A204.1 (cell line): ENCODE results near the gene SINHCAF.

Experiments used
- FAIRE-seq: peaks from 2 replicates; lab custom pipeline; 2012; peaks lifted over from hg19 to GRCh38; lab: Jason Lieb, UNC

Gene SINHCAF

DNA sequence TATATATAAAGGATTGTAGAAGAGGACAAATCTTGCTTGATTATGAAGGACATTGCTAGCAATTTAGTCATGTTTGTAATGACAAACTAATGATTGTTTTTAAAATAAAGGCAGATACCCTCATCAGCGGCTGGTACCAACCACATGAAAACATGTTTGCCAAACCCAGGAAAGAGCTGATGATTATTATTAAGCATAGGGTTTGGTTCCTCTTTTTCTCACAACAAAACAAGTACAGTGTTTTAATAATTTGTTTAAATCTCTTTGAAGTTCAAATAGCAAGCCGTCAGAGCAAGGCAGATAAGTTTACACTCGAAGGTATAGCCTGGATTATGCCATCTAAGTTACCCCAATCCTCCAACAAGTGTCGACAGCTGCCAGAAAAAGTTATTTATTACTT is 5.3 kb upstream of the SINHCAF start:
- no peak for FAIRE-seq

DNA sequence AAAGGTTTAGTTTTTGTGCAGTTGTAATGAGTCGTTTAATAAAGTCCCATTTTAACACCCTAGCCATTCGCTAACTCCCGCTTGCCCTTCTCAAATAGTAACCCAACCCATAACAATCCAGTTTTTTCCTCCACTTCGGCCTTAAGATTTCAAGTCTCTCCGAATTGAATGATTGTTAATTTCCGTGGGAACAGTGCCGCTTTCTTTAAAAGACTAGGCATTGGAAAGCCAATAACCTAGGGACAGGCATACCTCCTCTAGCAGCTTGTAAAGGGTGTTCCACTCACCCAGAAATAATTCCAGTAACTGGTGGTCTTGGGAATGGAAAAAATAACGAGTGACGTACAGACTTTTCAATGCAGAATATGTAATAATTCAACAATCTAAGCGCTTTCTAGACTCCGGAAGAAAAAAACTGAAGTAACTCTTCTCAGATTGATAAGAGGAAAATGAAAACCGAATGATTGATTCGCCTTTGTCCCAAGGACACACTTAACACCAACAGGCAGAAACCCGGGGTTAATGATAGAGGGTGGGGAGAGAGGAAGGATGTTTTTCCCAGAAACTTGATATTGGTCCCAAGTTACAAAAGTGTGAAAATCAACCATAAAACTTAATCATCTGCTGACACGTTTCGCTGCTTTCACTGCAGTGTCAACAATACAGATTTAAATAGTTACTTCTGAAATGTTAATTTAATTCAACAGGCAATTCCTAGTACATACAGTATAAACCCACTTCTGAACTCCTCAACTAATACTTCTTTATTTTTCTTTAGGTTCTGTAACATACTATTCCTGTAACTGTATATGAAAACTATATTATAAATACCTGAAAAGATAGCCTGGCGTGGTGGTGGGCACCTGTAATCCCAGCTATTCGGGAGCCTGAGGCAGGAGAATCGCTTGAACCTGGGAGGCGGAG is 1.0 kb upstream of the SINHCAF start:
- no peak for FAIRE-seq

DNA sequence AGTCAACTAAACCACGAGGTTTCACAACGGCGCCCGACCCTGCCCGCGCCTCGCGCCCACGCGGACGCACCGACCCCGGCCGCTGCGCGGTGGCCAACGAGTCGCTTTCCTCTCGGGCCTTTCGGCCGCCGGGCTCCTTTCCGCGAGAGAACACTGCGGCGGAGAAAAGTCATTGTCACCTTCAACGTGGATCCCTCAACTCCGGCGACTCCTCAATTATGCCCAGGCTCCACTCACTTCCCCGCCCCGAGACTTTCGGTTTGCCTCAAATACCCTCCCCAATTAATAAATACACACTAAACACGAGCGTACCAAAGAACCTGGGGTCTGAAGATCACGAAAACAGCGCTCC is 450 bp downstream of the SINHCAF start:
- FAIRE-seq, result no peak

DNA sequence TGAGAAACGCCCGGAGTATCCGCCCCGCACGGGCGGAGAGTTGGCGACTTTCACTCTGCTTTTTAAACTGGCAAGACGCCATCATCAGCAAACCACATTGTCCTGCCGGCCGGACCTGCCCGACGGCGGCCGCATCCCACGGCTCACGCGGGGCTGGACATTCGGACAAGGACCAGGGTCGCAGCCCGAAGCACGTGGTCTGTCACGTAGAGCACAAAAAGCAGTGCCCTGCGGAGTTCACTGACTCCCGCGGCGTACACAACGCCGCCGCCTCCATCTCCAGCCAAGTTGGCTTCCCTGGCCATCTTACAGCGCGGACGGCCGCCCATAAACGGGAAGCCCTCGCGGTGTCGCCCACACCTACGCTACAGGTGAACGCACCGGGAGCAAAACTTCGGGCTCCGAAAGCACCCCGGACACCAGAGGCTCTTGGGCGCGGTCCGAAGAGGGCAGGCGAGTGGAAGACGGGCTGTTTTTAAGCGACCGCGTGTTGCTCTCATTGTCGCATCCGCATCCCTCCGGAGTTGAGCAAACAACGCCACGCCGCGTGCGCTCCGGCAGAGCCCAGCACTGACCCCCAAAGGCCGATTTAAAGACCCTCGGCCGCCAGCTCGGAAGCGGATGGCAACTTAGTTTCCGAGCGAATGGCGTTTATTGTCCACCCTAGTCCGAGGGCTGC is 966 bp downstream of the SINHCAF start:
- no peak for FAIRE-seq

DNA sequence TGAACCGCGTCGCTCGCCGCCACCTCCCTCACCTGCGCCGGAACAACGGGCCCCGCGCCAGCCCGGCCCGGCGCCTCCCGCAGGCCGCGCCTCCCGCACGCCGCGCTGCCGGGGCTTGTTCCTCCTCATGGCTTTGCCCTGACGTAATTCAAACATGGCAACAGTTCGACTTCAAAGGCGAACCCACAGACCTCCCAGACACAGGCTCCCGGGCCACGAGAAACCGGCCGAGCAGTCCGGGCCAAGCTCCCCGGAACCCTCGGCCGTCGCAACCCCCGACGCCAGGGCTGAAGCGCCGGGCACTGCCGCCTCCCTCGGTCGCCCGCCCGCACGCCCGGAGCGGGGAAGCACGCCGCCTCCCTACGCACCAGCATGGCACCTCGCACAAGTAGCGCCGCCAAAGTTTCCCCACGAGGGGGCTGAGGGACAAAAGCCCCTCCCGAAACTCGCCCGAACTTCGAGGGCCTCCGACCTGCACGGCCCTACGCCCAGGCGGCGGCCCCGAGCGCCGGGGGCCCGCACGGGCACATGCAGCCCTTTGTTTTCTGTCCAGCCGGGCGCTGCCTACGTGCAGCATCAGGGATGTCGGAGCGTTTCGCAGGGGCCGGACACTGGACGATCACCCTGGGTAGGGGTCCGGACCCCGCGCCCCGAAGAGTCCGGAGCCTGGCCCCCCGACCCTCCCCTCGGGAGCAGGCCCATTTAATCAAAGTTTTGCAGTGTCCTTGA is 1.7 kb downstream of the SINHCAF start:
- no peak for FAIRE-seq

DNA sequence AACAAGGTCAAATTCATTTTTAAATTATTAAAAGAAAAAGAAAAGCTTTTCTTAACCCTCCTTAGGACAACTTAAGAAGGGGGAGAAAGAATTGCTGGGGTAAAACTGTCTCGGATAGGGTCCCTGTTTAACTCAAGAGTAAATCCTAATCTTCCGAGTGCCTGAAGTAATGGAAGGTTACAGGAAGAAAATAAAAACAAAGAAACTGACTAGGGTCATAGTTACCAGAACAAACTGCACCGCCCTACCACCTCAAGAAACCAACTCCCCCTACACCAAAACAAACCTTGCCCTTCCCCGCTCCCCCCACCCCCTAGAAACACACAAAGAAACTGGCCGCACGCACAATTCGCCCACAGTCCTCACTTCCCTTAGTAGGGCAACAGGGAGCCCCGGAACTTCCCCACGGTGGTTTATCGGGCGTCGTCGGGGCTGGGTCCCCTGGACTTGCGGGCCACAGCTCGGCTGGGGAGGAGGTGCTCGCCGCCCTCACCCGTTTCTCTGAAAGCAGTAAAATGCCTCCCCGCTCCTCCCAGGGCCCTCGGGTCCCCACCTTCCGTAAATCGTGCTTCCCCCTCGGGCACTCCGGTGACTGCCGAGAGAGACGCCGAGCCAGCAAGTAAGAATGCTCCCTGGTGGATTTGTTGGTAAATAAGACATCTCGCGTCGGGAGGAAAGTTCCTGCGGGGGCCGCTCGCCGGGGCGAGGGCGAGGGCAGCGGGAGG is 2.4 kb downstream of the SINHCAF start:
- no peak for FAIRE-seq

DNA sequence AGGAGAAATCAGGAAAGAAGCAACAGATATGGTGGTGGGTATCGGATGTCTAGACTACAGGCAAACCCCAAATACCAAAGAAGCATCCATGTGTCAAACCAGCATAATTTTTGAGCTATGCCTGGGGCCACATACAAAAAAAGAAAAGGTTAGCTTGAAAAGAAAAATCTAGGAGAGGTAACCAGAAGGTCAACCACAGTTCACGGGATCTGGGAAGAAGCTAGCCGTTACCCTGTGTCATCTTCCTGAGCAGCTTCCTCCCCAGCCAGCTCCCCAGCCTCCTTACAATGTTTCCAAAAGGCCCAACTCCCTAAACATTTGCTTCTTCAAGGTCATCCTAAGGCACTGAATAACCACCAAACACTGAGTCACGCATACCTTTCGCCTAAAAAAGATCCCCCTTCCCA is 3.1 kb downstream of the SINHCAF start:
- no peak for FAIRE-seq

DNA sequence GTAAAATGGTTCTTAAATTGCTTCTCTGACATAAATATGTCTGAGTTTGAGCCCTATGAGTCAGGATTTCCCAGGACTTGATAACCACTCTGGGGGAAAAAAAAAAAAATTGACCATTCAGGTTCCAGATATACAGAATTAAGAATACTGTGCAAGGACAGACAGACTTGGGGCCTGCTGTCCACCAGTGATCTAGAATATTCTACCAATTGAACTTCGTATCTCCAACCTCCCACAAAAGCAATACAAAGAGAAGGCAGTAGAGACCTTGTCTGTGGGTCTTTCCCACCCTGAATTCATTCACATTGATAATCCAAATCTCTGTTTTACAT is 4.1 kb downstream of the SINHCAF start:
- FAIRE-seq, result no peak

DNA sequence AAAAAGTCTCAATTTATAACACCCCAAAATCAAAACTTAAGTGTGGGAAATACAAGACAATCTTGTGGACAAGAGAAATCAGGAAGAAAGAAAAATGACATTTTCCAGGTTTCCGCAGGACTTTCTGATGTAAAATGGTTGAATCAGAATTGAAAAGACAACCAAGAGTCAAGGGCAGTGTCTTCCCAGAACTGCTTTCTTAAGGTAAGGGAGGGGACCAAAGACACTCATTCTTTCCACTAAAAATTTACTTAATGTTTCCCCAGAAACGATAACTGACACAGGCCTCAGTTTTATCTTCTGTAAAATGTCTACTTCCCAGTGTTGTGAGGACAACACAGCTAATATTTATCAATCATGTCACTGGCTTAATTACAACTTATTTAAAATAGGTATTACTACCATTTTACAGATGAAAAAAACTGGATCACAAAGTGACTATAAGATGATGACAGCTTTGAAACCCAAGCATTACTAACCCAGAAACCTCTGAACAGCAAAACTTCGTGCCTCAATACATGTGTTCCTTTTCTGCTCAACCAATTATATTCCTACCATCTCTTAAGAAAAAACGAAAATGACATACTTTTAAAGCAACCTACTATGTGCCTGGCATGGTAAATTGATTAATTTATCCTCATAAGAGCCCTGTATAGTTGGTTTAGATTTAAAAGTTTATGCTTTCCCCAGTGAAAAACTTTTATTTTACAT is 4.6 kb downstream of the SINHCAF start:
- no peak for FAIRE-seq

DNA sequence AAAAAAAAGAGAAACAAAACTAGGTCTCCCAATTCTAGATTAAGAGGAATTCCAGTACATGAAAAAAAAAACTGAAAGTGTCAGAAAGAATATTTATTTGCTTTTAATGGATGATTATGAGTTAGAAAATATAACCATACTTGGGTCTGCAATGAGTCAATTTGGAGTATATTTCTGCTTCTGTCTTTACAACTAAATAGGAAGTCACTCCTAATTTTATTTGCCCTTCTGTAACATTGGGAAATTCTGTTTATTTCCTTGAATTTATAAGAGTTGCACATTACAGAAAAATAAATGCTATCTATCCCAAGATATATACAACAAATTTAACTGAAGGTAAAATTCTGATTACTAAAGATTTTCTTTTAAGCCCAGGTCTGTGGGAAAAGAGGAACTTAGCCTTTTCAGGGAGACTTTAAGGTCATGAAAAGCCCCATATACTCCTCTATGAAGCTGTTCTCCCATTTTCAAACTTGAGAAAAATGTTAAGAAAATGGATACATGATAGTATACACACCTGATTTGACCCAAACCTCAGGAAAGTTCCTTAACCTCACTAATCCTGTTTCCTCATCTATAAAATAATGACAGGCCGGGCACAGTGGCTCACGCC is 7.2 kb downstream of the SINHCAF start:
- FAIRE-seq, result no peak

DNA sequence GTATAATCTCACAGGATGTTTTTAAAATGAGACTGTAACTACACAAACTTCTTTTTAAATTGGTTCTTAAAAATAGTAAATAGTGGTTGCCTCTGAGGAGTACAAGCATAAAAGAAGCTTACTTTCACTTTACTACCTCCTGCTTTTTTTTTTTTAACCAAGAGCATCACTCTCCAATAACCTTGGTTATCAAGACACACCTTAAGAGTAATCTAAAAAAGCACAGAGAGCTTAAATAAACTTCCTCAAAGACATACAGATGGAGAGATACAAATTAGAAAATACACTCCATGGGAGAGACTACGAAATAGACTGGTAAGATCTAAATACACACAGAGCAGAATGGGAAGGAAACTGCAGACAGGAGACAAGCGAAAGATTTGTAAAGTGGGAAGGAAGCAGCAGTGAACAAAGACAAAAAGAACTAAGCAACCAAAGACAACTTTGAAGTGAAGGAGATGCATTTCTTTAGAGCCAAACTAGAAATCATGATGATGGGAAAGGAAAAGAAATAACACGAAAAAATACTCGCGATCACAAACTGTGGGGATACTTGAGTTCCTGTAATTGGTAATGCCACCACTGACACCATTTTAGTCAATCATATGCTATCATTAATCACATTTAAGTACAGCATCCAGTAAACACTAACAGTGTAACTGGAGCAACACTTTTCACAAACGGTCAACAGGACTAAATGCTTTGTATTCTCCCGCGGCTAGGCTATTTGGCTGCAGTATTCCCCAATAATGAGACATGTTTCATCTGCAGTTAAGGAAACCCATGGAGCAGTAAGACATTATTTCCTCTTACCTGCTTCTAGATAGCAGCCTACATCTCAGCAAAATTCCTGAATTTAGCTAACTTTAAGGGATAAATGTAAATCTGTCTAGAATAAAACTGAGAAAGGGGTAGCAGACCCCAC is 8.2 kb downstream of the SINHCAF start:
- no peak for FAIRE-seq

DNA sequence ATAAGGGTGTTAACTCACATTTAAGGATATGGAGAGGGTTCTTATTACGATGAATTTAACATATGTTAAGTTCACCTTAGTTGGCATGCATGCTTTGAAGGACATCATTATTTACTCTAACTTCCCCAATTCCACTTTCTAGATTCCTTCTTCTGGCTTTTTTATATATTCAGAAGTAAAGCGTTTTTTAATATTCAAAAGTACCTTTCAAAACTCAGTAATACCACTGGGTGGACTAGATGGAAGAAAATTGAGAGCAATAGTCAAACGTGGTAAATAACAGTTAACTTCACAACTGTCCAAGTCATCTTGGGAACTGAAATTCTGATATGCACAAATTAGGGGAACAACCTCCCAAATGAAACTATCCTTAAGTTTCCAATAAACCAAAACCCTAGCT is 9.1 kb downstream of the SINHCAF start:
- FAIRE-seq, result no peak

DNA sequence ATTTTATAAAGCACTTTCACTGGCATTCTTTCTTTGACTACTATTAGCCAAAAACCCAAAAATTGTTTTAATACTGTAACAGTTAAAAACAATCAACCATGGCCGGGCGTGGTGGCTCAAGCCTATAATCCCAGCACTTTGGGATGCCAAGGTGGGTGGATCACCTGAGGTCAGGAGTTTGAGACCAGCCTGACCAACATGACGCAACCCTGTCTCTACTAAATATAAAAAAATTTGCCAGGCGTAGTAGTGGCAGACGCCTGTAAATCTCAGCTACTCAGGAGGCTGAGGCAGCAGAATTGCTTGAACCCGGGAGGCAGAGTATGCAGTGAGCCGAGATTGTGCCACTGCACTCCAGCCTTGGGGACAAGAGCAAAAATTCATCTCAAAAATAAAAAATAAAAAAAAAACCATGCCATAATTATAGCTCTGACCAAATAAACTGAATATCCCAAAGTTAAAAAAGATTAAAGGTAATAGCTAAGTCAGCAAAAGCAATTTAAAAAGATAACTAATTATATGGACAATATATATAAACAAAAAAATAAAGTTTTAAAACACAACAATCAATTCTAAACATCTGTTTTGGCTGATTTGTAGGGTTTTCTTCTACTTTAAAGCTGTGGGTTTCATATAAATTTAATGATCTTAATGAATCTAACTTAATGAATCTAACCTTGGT is 10.0 kb downstream of the SINHCAF start:
- no peak for FAIRE-seq

DNA sequence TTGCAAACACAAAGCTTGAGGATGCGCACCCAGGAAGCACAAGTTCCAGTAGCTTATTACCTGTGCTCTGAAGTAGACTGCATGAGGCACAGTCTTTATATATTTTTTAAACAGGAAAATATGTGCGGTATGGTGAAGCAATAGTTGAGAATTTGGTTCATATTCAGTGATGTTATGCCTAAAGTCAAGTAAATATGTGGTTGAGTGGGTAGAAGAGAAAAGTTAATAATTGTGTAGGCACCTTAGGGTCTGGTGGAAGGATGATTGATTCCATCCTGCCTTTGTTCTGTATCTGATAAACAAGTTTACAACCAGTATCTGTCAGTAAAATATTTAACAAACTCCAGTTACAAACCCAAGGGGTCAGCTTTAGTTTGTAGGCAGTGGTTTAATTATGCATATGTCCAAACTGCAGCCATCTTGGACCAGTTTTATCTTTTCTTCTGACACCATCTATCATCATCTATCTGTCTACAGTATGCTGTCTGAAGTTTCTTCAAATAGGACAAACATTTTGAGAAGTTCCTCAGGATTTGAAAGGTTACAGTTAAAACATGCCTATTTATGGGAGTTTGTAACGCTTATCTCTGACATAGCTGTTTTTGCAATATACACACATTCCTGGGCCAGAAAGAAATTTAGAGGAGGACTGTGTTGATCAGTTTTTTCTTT is 10.8 kb downstream of the SINHCAF start:
- FAIRE-seq, result no peak

DNA sequence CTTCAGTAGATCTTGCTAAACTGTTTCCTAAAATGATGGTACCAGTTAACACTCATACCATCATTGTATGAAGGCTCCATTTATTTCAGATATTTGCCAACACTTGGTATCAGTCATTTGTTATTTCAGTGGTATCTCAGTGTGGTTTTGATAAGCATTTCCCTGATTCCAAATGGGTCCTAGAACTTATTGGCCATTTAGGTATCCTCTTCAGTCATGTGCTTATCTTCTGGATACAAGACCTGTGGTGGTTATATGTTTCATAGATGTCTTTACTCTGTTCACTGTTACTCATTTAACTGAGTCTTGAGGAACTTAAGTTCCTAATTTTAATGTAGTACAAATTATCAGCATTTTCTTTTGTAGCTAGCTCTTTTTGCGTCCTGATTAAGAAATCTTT is 13.5 kb downstream of the SINHCAF start:
- no peak for FAIRE-seq

DNA sequence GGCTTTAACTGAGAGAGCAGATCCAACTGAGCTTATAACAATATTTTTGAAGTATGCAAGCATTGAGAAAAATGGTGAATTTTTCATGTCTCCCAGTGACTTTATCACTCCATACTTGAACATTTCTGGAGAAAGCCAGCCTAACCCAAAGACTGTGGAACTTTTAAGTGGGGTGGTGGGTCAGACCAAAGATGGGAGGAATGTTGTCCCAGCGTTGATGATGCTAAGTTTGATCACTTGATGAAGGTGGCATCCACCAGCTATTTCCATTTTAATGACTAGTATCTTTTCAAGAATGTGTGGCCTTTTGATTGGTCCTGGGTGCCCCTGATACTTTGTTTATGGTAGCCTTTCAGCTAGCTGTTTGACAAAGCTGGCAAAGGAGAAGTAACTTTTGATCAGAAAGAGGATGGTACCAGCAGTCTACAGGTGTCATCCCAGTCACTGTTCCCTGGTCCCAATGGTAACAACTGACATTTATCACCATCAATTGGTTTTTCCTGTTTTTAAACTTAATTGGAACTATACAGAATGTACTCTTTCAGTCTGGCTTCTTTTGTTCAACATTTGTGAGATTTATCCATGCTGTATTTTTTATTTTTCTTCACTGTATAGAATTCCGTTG is 14.2 kb downstream of the SINHCAF start:
- no peak for FAIRE-seq

DNA sequence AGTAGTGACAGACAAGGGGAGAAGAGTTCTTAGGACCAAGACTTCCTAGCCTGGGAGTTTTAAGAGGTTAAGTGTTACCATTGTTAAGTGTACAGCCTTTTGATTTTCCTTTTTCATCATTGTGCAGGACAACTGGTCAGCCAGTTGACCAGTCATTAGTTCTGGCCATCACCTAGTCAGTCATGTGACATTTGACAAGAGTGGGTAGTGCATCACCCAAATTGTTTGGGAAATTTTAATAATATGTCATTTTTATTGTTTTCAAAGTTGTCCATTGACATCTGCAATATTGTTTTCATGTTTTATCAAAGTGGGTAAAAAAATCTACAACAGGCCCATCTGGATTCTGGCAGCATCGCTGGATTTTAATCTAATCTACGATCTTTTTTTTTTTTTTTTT is 15.5 kb downstream of the SINHCAF start:
- FAIRE-seq, result no peak

DNA sequence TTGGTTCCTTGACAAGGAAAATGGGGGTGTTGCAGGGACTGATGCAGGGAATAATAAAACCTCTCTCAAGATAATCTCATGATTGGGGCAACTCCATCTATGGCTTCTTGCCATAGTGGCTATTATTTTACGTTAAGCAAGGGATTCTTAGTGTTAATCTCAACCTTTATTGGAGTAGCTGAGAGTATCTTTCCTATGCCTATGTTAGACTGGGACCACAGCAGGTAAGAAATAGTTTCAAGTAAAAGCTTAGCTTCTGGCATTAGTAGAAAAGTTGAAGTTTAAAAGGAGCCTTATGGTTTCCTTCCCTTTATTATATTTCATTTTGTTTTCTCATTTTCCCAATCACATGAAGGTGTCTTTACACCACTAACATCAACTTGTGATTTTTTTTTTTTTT is 16.7 kb downstream of the SINHCAF start:
- no peak for FAIRE-seq

DNA sequence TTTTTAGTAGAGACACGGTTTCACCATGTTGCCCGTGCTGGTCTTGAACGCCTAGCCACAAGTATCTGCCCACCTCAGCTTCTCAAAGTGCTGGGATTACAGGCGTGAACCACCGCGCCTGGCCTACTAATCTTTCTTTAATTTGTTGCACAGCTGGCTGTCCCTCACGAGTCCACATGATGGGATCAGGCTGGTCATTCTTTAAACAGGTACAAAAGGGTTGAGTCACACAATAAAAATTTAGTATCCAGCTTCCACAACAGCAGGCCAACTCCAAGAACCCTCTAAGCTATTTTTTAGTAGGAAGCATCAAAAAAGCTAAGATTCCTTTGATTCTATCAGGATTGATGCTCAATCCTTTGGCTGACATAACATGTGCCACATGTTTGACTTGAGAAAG is 17.8 kb downstream of the SINHCAF start:
- FAIRE-seq, result no peak
